HFF-Myc (cell line): ENCODE data around the gene TDRD15.
"Not testable (repeated sequence)": the region's sequence is repeated elsewhere in the genome, so short reads cannot be mapped to it uniquely, and the experiment has no call there.

Experiments used
- DNase-seq: peaks from one replicate; pipeline ENCODE4 v3.0.0-alpha.2; 2011; ENCODE audit warnings: low read depth; ENCODE audit errors: extremely low read depth
- H3K4me3 ChIP-seq: replicated peaks from 2 replicates; pipeline ENCODE4 v1.5.1; 2011; ENCODE audit warnings: low read depth, mild to moderate bottlenecking, control low read depth, low read length
- CTCF ChIP-seq: IDR thresholded peaks from 2 replicates; pipeline ENCODE4 v1.5.1; 2012; ENCODE audit warnings: mild to moderate bottlenecking, low read depth, low read length, control low read depth; ENCODE audit errors: missing control alignments

TDRD15 gene

GRCh38 chr2:21146638-21147037, 22.9 kb downstream of the TDRD15 start:
- no peak for TF ChIP-seq CTCF
- H3K4me3 ChIP-seq: no peak overlapping the region
- no peak for DNase-seq

GRCh38 chr2:21148718-21149117, 24.9 kb downstream of the TDRD15 start:
- no peak for DNase-seq
- no peak overlapping the region for H3K4me3 ChIP-seq
- no peak for TF ChIP-seq CTCF

GRCh38 chr2:21151234-21151633, 27.5 kb downstream of the TDRD15 start:
- DNase-seq, H3K4me3 ChIP-seq: not testable (repeated sequence)

GRCh38 chr2:21155365-21156136, 31.8 kb downstream of the TDRD15 start:
- DNase-seq: no peak
- no peak for TF ChIP-seq CTCF
- no peak overlapping the region for H3K4me3 ChIP-seq

- no peak for TF ChIP-seq CTCF
- no peak overlapping the region for H3K4me3 ChIP-seq
- no peak for DNase-seq
These were observed 37.4 kb downstream of the TDRD15 start for GRCh38 chr2:21161122-21161521.

- no peak for TF ChIP-seq CTCF
- no peak overlapping the region for H3K4me3 ChIP-seq
- DNase-seq: no peak
These were observed 38.3 kb downstream of the TDRD15 start for GRCh38 chr2:21161832-21162614.

- no peak for TF ChIP-seq CTCF
- H3K4me3 ChIP-seq: no peak overlapping the region
- DNase-seq: no peak
These were observed 38.8 kb downstream of the TDRD15 start for GRCh38 chr2:21162615-21162878.
